Measurements from ENCODE around the gene FGD2.
"Not testable (repeated sequence)": the region's sequence is repeated elsewhere in the genome, so short reads cannot be mapped to it uniquely, and the experiment has no call there.

Gene FGD2

DNA sequence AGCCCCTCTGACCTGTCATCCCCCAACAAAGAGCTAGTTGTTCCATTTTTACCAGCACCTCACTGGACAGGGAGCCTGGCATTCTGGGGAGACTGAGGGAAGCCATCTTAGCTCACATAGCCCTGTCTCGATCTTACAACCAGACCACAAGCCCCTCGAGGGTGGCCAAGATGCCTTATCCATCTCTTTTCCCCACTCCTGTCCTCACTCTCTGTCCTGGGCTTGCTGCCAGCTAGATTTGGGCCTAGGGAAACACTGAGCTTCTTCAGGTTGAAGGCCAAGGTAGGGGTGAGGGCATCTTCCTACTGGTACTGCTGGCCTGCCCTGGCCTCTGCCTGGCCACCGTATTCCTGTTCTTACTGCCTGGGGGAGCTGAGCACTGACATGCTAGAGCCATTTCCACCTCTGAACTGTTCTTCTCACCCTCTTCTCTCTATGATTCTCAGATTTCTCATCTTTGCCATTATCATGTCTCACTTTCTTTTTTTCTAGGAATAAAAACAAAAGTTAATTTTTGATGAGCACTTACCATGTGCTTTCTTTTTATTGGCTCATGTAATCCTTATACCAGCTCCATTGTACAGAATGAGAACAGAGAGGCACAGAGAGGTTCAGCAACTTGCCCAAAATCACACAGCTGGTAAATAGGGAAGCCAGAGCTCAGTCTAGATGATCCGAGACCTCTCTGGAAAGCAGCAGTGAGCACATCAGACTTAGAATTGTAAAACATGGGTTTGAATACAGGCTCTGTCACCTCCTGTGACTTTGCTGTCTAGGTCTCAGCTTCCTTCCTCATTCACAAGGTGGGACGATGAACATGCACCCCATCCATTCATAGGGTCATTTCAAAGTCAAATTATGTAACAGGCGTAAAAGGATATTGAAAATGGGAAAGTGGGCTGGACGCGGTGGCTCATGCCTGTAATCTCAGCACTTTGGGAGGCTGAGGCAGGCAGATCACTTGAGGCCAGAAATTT lies 28.7 kb downstream of the FGD2 start:
- in situ Hi-C loops (cut with HindIII; ENCODE audit: low sequenced_read_pairs): no loop called here

DNA sequence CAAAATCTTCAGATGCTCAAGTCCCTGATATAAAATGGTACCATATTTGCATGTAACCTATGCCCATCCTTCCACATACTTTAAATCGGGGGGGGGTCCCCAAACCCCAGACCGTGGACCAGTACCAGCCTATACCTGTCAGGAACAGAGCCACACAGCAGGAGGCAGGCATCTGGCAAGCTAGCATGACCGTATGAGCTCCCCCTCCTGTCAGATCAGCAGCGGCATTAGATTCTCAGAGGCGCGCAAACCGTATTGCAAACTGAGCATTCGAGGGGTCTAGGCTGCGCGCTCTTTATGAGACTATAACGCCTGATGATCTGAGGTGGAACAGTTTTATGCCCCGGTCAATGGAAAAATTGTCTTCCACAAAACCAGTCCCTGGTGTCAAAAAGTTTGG lies 30.7 kb downstream of the FGD2 start:
- in situ Hi-C loops (cut with HindIII; ENCODE audit: low sequenced_read_pairs): no loop called here

DNA sequence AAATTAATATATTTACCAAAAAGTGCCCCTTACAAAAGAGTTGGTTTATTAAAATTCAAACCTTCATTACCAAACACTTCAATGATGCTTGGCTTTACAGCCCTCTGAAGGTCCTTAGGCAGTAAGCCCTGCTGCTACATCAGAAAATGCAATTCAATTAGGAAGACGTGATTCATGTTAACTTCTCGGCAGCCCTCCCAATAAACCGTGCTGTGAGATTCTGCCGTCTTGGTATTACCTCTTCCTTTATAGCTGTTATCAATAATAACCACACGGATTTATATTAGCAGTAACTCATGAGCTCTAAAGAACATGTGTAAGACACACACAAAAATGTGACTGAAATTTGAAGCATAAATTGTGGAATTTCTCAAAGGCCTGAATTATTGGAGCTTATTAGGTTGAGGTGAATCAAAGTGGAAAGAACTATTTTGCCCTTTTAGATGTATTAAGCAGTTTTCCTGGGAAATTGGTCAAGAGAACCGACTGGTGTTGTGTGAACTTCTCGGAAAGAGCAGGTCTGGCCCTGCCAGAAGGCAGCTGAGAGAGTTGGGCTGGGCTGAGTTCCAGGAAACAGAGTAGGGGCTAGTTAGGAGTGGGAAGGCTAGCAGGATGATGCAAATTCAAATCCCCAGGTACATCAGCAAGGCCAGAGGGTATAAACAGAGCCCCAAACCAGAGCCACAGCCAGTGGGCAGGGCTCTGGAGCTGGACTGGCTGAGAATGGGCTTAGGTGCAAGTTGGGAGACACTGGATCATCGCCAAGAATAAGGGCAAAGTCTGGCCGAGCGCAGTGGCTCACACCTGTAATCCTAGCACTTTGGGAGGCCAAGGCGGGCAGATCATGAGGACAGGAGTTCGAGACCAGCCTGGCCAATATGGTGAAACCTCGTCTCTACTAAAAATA lies 33.1 kb downstream of the FGD2 start:
- in situ Hi-C loops (cut with HindIII; ENCODE audit: low sequenced_read_pairs): no loop called here

DNA sequence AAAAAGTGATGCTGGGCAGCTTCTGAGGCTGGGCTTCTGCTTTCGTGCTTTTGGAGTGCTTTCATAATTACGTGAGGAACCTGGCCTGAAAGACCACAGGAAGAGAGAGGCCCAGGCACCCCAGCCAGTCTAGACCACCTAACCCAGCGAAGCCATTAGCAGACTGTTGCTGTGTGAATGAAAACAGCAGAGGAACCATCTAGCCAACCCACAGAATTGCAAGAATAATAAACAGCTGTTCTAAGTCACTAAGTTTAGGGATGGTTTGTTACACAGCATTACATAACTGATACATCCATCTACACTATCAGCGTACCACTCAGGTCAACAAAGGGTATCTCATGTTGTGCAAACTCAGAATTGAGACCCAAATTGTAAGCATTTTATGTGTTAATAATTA lies 34.5 kb downstream of the FGD2 start:
- in situ Hi-C loops (cut with HindIII; ENCODE audit: low sequenced_read_pairs): no loop called here

DNA sequence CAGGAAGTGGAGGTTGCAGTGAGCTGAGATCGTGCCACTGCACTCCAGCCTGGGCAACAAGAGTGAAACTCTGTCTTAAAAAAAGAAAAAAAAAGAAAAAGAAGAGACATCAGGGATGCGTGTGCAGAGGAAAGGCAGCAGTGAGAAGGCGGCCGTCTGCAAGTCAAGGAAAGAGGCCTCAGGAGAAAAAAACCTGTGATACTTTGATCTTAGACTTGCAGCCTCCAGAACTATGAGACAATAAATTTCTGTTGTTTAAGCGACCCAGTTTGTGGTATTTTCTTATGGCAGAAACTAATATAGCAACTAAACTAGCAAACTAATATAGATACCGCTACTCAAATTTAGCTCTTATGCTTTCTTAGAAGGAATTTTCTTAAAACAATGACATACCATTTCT lies 36.1 kb downstream of the FGD2 start:
- in situ Hi-C loops (cut with HindIII; ENCODE audit: low sequenced_read_pairs): no loop called here

DNA sequence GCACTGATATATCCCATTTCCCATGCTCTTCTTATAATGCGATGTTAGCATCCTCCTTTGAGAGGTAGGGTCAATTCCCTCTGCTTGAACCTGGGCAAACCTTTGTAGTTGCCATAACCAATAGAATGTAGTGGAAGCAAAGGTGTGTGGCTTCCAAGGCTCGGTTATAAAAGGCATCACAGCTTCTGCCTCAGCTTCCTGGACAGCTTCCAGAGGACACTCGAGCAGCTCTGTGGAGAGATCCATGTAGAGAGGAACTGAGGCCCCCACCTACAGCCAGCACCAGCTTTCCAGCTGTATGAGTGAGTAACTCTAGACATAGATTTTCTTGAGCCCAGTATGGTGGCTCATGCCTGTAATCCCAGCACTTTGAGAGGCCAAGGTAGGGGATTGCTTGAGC lies 36.7 kb downstream of the FGD2 start:
- in situ Hi-C loops (cut with HindIII; ENCODE audit: low sequenced_read_pairs): no loop called here

DNA sequence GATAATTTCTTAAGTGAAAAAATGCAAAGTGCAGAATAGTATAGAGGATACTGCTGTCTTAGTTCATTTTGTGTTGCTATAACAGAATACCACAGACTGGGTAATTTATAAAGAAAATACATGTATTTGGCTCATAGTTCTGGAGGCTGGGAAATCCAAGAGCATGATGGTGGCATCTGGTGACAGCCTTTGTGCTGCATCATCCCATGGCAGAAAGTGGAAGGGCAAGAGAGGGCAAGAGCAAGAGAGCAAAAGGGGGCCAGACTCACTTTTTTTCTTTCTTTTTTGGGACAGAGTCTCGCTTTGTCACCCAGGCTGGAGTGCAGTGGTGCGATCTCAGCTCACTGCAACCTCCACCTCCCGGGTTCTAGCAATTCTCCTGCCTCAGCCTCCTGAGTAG lies 37.6 kb downstream of the FGD2 start:
- in situ Hi-C loops (cut with HindIII; ENCODE audit: low sequenced_read_pairs): not testable (repeated sequence)

DNA sequence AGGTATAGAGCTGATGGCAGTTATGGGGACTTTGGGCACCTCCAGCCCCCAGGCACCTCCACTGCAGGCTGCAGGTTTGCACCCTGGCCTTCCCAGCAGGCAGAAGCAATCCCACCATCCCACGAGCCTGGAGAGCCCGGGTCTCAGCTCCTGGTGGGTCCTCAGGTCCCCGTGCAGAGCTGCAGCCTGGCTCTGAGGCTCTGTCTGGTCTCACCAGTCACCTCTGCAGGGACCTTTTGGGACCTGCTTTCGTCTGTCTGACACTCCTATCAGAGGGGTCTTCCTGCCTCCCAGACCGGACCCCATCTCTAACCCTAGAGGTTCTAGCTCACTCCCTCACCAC lies 41.9 kb downstream of the FGD2 start:
- in situ Hi-C loops (cut with HindIII; ENCODE audit: low sequenced_read_pairs): no loop called here

DNA sequence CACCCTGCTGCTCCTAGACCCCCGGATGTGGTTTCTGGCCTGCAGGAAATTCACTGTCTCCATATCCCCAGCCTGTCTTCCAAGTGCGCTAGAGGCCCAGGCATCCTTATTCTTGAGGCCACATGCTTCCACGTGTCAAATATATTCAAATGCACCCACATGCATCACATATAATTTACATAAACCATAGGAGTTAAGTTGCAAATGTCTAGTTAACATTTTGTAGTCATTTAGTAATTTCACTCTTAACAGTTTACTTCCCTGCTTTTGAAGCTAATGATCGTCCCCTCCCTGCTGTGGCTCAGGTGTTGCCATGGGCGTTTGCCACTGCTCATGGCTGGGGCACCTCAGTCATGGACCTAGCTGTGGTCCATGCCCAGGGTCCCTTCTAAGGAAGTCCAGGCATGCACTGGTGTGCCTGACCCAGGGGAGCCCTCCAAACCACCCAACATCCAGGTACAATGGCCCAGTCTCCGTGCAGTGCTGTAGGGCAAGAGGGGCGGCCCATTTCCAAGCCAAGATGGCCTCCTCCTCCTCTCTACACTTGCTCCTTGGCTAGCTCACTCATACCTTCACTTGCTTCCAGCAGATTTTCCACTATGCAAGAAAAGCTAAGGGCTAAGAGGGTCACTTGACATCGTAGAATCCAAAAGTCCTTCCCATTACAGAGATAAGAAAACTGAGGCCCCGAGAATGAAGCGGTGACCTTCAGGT lies 42.4 kb downstream of the FGD2 start:
- in situ Hi-C loops (cut with HindIII; ENCODE audit: low sequenced_read_pairs): no loop called here

DNA sequence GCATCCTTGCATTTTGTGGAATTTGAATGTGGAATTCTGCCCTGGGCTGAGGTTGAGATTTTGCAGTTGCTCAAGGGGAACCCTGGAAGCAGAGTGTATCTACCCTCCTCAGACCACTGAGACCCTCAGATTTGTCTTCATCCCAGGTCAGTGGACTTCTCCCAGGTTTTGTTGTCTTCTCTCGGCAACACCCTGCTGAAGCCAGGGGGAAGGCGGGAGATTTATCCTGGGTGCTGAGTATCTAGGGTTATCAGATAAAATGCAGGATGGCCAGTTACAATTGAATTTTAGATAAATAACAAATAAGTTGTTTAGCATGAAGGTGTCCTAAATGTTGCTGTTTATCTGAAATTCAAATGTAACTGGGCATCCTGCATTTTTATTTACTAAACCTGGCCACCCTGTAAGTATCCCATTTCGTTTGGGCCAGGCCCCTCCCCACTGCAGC lies 43.0 kb downstream of the FGD2 start:
- in situ Hi-C loops (cut with HindIII; ENCODE audit: low sequenced_read_pairs): no loop called here

DNA sequence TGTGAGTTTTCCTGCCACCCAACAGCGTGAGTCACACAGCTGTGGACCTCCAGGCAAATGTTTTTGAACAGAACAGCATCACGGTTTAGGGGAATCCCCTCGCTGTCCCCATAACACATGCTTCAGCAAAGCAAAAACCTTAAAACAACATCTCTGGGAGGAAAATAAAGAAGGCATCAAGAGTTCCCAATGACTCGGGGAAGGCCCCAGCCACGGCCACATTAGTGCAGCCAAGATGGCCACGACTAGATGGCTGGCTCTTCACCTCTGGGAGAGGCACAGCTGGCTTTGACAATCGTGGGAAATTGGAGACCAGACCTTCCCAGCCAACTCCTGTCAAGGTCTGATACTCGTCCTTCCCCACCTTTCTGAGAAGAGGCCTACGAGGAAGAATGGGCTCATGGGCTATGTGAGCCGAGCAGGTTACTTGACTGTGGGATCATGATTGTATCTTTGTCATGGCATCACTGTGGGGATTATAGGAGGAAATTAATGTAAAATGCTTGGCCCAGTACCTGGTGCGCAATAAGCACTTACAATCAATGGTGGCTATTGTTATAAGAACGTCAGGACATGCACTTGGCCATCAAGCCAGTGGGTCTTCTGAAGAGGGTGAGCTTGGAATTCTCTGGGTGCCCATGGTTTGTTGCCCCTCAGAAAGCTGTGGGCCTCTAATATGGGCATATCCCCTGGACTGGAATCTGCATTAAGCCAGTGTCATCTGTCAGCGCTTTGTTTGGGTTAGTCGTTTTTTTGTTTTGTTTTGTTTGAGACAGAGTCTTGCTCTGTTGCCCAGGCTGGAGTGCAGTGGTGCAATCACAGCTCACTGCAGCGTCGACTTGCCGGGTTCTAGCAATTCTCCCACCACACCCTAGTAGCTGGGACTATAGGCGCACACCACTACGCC lies 43.6 kb downstream of the FGD2 start:
- in situ Hi-C loops (cut with HindIII; ENCODE audit: low sequenced_read_pairs): no loop called here

DNA sequence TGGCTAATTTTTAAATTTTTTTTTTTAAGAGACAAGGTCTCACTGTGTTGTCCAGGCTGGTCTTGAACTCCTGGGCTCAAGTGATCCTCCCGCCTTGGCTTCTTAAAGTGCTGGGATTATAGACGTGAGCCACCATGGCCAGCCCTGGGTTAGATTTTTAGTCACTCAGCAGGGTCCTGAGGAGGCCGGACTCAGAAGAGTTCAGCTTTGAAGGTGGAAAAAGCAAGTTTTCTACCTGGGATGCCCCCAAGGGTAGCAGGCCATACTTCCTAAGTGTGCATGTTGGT lies 44.2 kb downstream of the FGD2 start:
- in situ Hi-C loops (cut with HindIII; ENCODE audit: low sequenced_read_pairs): no loop called here

DNA sequence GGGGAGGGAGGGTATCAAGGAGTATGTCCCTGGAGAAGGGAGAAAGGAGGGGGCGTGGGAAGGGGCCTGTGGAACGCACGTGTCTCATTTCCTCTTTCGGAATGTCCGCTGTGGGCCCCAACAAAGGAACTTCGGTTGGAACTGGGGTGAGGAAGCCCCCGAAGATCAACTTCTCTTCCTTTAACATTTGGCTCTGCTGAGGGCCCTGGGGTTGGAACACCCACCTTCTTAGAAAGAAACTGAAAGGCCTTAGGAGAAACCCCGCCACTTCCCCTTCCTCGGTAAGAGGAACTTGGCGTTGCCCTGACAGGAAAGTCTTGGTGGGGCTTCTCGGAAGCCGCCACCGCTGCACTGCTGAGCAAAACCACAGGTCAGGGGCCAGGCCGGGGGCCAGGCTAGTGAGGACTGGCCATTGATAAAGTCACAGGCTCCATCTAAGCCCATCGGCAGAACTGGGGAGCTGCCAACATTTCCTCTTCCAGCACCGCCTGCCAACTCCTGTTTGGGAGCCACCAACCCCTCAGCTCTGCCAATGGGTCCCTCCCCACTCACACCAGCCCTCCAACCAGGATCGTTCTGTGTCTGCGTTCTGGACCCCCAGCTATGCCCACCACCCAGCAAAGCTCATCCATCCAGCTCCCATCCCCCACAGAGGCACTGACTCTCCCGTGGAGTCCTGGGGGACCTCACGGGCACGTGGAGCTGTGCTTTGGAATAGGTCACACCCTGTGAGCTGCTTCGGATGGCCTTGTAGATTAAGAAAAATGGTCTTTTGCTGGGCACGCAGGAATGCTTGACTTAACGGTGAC lies 44.8 kb downstream of the FGD2 start:
- in situ Hi-C loops (cut with HindIII; ENCODE audit: low sequenced_read_pairs): no loop called here

DNA sequence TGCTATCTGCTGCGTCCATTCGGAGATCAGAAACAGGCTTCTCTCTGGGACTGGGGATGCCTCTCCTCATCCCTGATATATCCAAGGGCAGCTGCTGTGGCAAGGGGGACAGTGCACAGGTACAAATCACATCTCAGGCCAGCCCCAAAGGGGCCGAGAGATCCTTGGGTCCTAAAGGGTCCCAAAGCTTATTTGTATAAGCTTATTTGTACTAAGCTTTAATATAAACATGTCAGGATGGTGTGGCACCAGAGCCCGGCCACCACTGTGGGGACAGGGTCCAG lies 45.3 kb downstream of the FGD2 start:
- in situ Hi-C loops (cut with HindIII; ENCODE audit: low sequenced_read_pairs): no loop called here

DNA sequence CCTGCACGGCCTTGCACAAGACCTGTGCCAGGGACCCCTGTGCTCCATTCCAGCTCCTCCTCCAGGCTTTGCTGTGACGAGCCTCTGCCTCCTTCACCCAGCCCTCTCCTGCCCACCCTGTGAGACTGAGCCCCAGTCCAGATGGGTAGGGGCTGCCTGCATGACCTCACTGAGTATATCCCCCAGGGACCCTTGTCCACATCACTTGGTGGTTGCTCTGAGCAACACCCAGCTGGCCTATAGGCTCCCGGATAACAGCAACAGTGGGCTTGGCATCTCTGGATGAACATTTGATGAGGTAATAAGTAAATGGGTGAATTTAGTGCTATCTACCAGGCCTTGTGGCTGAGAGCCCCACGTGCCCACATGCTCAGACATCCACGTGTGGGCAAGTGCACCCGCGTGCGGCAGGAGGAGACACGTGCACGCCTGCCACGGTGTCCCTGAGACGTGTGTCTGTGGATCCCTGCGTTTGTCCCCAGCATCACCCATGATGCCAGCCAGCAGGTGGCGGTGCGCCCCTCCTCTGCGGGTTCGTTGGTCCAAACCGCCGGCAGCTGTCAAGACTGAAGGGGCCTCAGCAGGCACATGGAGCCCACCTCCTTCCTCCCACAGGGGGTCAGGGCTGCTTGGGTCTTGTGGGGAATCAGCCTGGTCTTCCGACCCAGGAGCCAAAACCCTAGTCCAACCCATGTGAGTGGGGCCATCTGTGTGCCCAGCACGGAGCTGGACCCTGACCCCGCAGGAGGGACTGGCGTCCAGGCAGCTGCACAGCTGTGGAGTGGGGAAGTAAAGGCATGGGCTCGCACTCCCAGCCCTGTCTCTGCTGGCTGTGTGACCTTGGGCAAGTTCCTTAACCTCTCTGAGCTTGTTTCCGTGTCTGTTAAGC lies 45.9 kb downstream of the FGD2 start:
- in situ Hi-C loops (cut with HindIII; ENCODE audit: low sequenced_read_pairs): no loop called here

DNA sequence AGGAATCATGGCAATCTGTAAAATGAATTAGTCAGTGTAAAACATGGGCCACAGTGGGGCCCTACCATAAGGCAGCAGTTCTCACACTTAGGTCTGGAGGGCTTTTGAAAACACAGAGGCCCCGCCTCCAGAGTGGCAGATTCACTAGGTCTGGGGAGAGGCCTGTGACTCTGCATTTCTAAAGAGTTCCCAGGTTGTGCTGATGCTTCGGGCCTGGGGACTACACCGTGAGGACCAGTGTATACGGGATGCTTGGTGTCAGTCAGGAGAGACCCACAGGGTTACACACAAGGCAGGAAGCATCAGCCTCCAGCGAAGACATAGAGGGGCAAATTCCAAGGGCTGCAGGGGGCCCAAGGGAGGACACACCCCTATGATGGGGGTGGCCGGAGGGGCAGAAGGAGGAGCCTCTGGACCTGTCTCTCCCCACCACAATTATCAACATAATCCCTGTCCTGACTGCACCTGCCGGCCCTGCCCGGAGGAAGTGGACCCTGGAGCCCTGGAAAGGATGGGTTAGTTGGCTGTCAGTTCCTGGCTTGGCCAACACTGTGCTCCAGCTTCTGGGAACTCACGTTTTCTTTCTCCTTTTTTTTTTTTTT lies 46.7 kb downstream of the FGD2 start:
- in situ Hi-C loops (cut with HindIII; ENCODE audit: low sequenced_read_pairs): no loop called here

DNA sequence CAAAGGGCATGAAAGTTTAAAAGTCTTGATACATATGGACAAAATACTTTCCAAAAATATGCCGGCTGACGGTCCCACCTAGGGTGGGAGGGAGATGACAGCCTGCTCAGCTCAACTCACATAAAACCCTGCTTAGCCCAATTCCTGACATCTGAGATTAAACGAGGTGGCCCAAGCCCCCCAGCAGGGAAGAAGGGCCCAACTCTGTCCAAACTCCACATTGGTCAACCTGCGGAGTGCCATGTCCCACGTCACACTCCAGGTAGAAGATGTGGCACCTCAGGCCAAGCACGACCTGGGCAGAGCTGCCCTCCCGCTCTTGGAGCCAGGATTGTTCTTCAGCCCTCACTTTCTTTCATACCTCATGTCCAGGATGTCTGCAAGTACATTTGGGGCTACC lies 48.2 kb downstream of the FGD2 start:
- in situ Hi-C loops (cut with HindIII; ENCODE audit: low sequenced_read_pairs): no loop called here

DNA sequence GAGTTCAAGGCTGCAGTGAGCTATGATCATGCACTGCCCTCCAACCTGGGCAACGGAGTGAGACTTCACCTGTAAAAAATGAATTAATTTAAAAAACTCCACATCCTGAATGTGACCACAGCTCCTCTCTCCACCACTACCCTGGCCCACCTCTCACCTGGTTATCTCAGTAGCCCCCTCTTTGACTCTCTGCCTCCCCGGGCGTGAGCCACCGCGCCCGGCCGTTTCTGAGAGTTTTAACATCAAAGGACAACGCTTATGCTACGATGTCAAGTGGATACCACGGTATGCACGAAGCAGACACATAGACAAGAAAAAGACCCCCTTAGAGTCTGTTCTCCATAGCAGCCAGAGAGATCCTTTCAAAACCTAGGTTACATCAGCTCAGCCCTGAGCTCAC lies 48.7 kb downstream of the FGD2 start:
- in situ Hi-C loops (cut with HindIII; ENCODE audit: low sequenced_read_pairs): no loop called here

Measured in endothelial cell of hepatic sinusoid (primary cell).